Liver (tissue), 9 donors: ENCODE measurements around the gene ANKRA2. TPM values are rescaled to one million over a fixed set of nuclear protein-coding genes. Genes with fewer than 3 reads are reported as not detected.

Experiments
- DNase-seq: peaks from one replicate; pipeline ENCODE4 v3.0.0-alpha.2; 2017; ENCODE audit warnings: low spot score
- H3K27ac ChIP-seq, 2 donors: one replicate each; pipeline ENCODE4 v1.7.0; 2013; ENCODE audit warnings: inconsistent platforms in 2 of 2, low read length in 2 of 2, control low read depth in 1 of 2, low read depth in 1 of 2, mild to moderate bottlenecking in 1 of 2
- H3K27me3 ChIP-seq, 4 donors: one replicate each; pipeline versions ENCODE4 v1.6.1 to v1.7.0; 2013; ENCODE audit warnings: low read length in 3 of 4, inconsistent platforms in 1 of 4, mild to moderate bottlenecking in 1 of 4, moderate library complexity in 1 of 4; ENCODE audit not compliant: control insufficient read depth in 4 of 4, insufficient read depth in 4 of 4
- H3K36me3 ChIP-seq, 4 donors: one replicate each; pipeline versions ENCODE4 v1.6.1 to v1.7.0; 2013; ENCODE audit warnings: low read length in 3 of 4, mild to moderate bottlenecking in 3 of 4, low read depth in 1 of 4, moderate library complexity in 1 of 4; ENCODE audit not compliant: control insufficient read depth in 4 of 4, insufficient read depth in 3 of 4
- H3K4me1 ChIP-seq, 4 donors: one replicate each; pipeline versions ENCODE4 v1.6.1 to v1.7.0; 2013; ENCODE audit warnings: low read length in 3 of 4, mild to moderate bottlenecking in 3 of 4, moderate library complexity in 1 of 4; ENCODE audit not compliant: control insufficient read depth in 4 of 4, insufficient read depth in 4 of 4
- H3K4me3 ChIP-seq, 3 donors: one replicate each; pipeline versions ENCODE4 v1.6.1 to v1.7.0; 2013; ENCODE audit warnings: low read length in 3 of 3, control low read depth in 1 of 3, low read depth in 1 of 3, mild to moderate bottlenecking in 1 of 3
- H3K9ac ChIP-seq, 2 donors: one replicate each; pipeline ENCODE4 v1.7.0; 2013; ENCODE audit warnings: low read length in 2 of 2, mild to moderate bottlenecking in 2 of 2, moderate library complexity in 2 of 2, control low read depth in 1 of 2, low read depth in 1 of 2
- H3K9me3 ChIP-seq, 4 donors: one replicate each; pipeline versions ENCODE4 v1.6.1 to v1.7.0; 2013; ENCODE audit warnings: low read length in 3 of 4; ENCODE audit not compliant: control insufficient read depth in 4 of 4
- EGR1 ChIP-seq, 2 donors: IDR thresholded peaks; 2 replicates each; pipeline ENCODE4 v1.6.1; 2016 to 2018; ENCODE audit warnings: antibody characterized with exemption in 2 of 2, low read depth in 2 of 2
- FOXA1 ChIP-seq: IDR thresholded peaks from 2 replicates; pipeline ENCODE4 v1.6.1; 2016; ENCODE audit warnings: antibody characterized with exemption
- FOXA2 ChIP-seq: IDR thresholded peaks from 2 replicates; pipeline ENCODE4 v1.6.1; 2016; ENCODE audit warnings: antibody characterized with exemption
- GABPA ChIP-seq, 2 donors: IDR thresholded peaks in 1 of 2; conservative IDR thresholded peaks in 1 of 2; 2 replicates each; pipeline ENCODE4 v1.6.1; 2016; ENCODE audit warnings: antibody characterized with exemption in 2 of 2, mild to moderate bottlenecking in 1 of 2, moderate library complexity in 1 of 2
- HNF4A ChIP-seq, 2 donors: conservative IDR thresholded peaks; 2 replicates each; pipeline ENCODE4 v1.6.1; 2016; ENCODE audit warnings: antibody characterized with exemption in 2 of 2, mild to moderate bottlenecking in 2 of 2
- HNF4G ChIP-seq: IDR thresholded peaks from 2 replicates; pipeline ENCODE4 v1.6.1; 2016; ENCODE audit warnings: antibody characterized with exemption
- JUND ChIP-seq, 2 donors: IDR thresholded peaks; 2 replicates each; pipeline ENCODE4 v1.6.1; 2016; ENCODE audit warnings: antibody characterized with exemption in 2 of 2
- NR2F2 ChIP-seq: IDR thresholded peaks from 2 replicates; pipeline ENCODE4 v1.6.1; 2016; ENCODE audit warnings: antibody characterized with exemption
- RAD21 ChIP-seq, 2 donors: IDR thresholded peaks; 2 replicates each; pipeline ENCODE4 v1.6.1; 2016; ENCODE audit warnings: antibody characterized with exemption in 2 of 2, mild to moderate bottlenecking in 2 of 2
- RXRA ChIP-seq, 2 donors: IDR thresholded peaks; 2 replicates each; pipeline ENCODE4 v1.6.1; 2017 to 2018; ENCODE audit warnings: antibody characterized with exemption in 2 of 2, mild to moderate bottlenecking in 1 of 2
- SP1 ChIP-seq: IDR thresholded peaks from 2 replicates; pipeline ENCODE4 v1.6.1; 2018; ENCODE audit warnings: antibody characterized with exemption, mild to moderate bottlenecking
- TAF1 ChIP-seq: conservative IDR thresholded peaks from 2 replicates; pipeline ENCODE4 v1.6.1; 2016; ENCODE audit warnings: antibody characterized with exemption, mild to moderate bottlenecking
- YY1 ChIP-seq: IDR thresholded peaks from 2 replicates; pipeline ENCODE4 v1.6.1; 2016; ENCODE audit warnings: antibody characterized with exemption, mild to moderate bottlenecking
- WGBS: extraction: QIAGEN DNeasy Blood & Tissue Kit; methylation state at CpG from one replicate; pipeline ENCODE4 v1.1.7; 2013; 5-methylcytosine and 5-hydroxymethylcytosine counted together
- polyA plus RNA-seq, 2 donors: library from polyadenylated mRNA; stranded (reverse) in 1 of 2; unstranded in 1 of 2; fragments of 200-250 nt in 1 of 2; fragments of >200 nt in 1 of 2; fragmentation: Nextera tagmentation in 1 of 2; extraction: Ambion mirVana in 1 of 2; gene quantifications; one replicate each; pipeline versions ENCODE4 v1.2.1 to v1.2.3, GENCODE V29; 2013 to 2015
- total RNA-seq, 2 donors: library from RNA; depleted of rRNA; stranded (reverse); fragments of >200 nt; gene quantifications; one replicate each; pipeline ENCODE4 v1.2.3, GENCODE V29; 2014
- TF ChIP-seq, protein P1 (sequence below): fragments of 150-350 bp; IDR thresholded peaks from 2 replicates; pipeline ENCODE4 v1.5.1; 2017; ENCODE audit warnings: improper control_type of control experiment, low read depth, low read length; ENCODE audit not compliant: missing input control
- TF ChIP-seq, protein P2 (sequence below): IDR thresholded peaks from 2 replicates; pipeline ENCODE4 v1.6.1; 2016; ENCODE audit warnings: antibody characterized with exemption
- TF ChIP-seq, protein P3 (sequence below): IDR thresholded peaks from 2 replicates; pipeline ENCODE4 v1.6.1; 2016; ENCODE audit warnings: antibody characterized with exemption
- TF ChIP-seq, protein P4 (sequence below): IDR thresholded peaks from 2 replicates; pipeline ENCODE4 v1.6.1; 2016; ENCODE audit warnings: antibody characterized with exemption, mild to moderate bottlenecking
- TF ChIP-seq, protein P5 (sequence below): IDR thresholded peaks from 2 replicates; pipeline ENCODE4 v1.6.1; 2016; ENCODE audit warnings: antibody characterized with exemption
- donor health status: healthy.
- donor health status: healthy.
- donor health status: healthy.
- donor health status: healthy.
- donor health status: healthy.

ANKRA2 gene
- total and polyA plus RNA-seq, 4 donors = 5.9 to 17.0 (median 14.5) TPM

DNA sequence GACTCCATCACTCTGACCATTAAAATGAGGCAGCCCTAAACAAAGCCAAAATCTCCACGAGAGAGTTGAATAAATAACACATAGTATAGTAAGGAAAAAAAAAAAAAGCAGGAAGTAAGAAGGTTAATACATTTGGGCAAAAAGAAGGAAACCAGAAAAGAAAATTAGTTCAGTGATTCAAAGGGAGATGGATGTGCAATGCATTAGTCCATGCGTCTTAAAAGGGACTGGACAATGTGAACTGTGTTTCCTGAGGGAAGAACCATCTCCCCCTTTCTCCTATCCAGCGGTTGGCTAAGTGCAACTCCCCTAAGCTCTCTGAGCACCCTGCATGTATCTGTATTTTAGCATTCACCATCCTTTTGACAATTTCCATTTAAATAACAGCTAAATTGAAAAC is 1.4 kb downstream of the ANKRA2 start:
- Histone ChIP-seq H3K9me3 (no peaks in the 10 kb centered on the region), H3K36me3 (peaks cover 0 to 13% (median 10%) of the 10 kb centered on the region in 4 donors), H3K9ac (peak overlapping the region; percentile 71 to 92), H3K4me3 (peak overlapping the region; percentile 58 to 95 (median 74)), H3K27me3 (no peaks in the 10 kb centered on the region), H3K27ac (no peak overlapping the region), H3K4me1 (peaks cover 6 to 28% (median 24%) of the 10 kb centered on the region in 4 donors)
- DNase-seq = no peak
- WGBS = 50% methylated on average over 3 of the region's 3 CpGs
- TF ChIP-seq NR2F2 (no peak), HNF4G (no peak), SP1 (no peak), RAD21 (IDR thresholded peaks at IDR 0.05) (no peak), YY1 (no peak), HNF4A (conservative IDR thresholded peaks at IDR 0.05) (no peak), RXRA (IDR thresholded peaks at IDR 0.05) (no peak), JUND (IDR thresholded peaks at IDR 0.05) (no peak), GABPA (IDR thresholded peaks at IDR 0.05 in 1 of 2, conservative IDR thresholded peaks at IDR 0.05 in 1 of 2) (no peak), FOXA2 (no peak)
- TF ChIP-seq, protein P1, sequence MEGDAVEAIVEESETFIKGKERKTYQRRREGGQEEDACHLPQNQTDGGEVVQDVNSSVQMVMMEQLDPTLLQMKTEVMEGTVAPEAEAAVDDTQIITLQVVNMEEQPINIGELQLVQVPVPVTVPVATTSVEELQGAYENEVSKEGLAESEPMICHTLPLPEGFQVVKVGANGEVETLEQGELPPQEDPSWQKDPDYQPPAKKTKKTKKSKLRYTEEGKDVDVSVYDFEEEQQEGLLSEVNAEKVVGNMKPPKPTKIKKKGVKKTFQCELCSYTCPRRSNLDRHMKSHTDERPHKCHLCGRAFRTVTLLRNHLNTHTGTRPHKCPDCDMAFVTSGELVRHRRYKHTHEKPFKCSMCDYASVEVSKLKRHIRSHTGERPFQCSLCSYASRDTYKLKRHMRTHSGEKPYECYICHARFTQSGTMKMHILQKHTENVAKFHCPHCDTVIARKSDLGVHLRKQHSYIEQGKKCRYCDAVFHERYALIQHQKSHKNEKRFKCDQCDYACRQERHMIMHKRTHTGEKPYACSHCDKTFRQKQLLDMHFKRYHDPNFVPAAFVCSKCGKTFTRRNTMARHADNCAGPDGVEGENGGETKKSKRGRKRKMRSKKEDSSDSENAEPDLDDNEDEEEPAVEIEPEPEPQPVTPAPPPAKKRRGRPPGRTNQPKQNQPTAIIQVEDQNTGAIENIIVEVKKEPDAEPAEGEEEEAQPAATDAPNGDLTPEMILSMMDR = no peak
- TF ChIP-seq, protein P2, sequence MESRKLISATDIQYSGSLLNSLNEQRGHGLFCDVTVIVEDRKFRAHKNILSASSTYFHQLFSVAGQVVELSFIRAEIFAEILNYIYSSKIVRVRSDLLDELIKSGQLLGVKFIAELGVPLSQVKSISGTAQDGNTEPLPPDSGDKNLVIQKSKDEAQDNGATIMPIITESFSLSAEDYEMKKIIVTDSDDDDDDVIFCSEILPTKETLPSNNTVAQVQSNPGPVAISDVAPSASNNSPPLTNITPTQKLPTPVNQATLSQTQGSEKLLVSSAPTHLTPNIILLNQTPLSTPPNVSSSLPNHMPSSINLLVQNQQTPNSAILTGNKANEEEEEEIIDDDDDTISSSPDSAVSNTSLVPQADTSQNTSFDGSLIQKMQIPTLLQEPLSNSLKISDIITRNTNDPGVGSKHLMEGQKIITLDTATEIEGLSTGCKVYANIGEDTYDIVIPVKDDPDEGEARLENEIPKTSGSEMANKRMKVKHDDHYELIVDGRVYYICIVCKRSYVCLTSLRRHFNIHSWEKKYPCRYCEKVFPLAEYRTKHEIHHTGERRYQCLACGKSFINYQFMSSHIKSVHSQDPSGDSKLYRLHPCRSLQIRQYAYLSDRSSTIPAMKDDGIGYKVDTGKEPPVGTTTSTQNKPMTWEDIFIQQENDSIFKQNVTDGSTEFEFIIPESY = no peak
- TF ChIP-seq, protein P3, sequence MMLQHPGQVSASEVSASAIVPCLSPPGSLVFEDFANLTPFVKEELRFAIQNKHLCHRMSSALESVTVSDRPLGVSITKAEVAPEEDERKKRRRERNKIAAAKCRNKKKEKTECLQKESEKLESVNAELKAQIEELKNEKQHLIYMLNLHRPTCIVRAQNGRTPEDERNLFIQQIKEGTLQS = no peak
- TF ChIP-seq, protein P4, sequence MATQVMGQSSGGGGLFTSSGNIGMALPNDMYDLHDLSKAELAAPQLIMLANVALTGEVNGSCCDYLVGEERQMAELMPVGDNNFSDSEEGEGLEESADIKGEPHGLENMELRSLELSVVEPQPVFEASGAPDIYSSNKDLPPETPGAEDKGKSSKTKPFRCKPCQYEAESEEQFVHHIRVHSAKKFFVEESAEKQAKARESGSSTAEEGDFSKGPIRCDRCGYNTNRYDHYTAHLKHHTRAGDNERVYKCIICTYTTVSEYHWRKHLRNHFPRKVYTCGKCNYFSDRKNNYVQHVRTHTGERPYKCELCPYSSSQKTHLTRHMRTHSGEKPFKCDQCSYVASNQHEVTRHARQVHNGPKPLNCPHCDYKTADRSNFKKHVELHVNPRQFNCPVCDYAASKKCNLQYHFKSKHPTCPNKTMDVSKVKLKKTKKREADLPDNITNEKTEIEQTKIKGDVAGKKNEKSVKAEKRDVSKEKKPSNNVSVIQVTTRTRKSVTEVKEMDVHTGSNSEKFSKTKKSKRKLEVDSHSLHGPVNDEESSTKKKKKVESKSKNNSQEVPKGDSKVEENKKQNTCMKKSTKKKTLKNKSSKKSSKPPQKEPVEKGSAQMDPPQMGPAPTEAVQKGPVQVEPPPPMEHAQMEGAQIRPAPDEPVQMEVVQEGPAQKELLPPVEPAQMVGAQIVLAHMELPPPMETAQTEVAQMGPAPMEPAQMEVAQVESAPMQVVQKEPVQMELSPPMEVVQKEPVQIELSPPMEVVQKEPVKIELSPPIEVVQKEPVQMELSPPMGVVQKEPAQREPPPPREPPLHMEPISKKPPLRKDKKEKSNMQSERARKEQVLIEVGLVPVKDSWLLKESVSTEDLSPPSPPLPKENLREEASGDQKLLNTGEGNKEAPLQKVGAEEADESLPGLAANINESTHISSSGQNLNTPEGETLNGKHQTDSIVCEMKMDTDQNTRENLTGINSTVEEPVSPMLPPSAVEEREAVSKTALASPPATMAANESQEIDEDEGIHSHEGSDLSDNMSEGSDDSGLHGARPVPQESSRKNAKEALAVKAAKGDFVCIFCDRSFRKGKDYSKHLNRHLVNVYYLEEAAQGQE = no peak

GRCh38 chr5:73558950-73559349 is 6.5 kb downstream of the ANKRA2 start:
- no peak overlapping the region for H3K27ac ChIP-seq
- 91% methylated on average over 1 of the region's 1 CpG for WGBS

More at GRCh38 chr5:73558950-73559349, 6.5 kb downstream of the ANKRA2 start:
- no peak overlapping the region for H3K4me3 ChIP-seq
- peaks cover 0 to 39% (median 37%) of the 10 kb centered on the region in 4 donors for H3K36me3 ChIP-seq
- TF ChIP-seq GABPA (IDR thresholded peaks at IDR 0.05 in 1 of 2, conservative IDR thresholded peaks at IDR 0.05 in 1 of 2) = no peak
- TF ChIP-seq TAF1 = no peak
- TF ChIP-seq FOXA1 = no peak
- TF ChIP-seq NR2F2 = no peak
- TF ChIP-seq FOXA2 = no peak
- TF ChIP-seq EGR1 (IDR thresholded peaks at IDR 0.05; ENCODE audit: low read depth in 2 of 2) = no peak
- TF ChIP-seq, protein P1 = no peak
- no peak for TF ChIP-seq RAD21 (IDR thresholded peaks at IDR 0.05)
- TF ChIP-seq, protein P5, sequence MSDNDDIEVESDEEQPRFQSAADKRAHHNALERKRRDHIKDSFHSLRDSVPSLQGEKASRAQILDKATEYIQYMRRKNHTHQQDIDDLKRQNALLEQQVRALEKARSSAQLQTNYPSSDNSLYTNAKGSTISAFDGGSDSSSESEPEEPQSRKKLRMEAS = no peak
- TF ChIP-seq, protein P2 = no peak
- H3K9me3 ChIP-seq = no peaks in the 10 kb centered on the region
- H3K27me3 ChIP-seq = no peaks in the 10 kb centered on the region
- H3K9ac ChIP-seq = no peak overlapping the region
- DNase-seq = no peak
- H3K4me1 ChIP-seq = peaks cover 0 to 8% (median 4%) of the 10 kb centered on the region in 4 donors
